SK-N-SH (cell line): ENCODE results near the gene S100A13. TPM values are rescaled to one million over a fixed set of nuclear protein-coding genes. Genes with fewer than 3 reads are reported as not detected.

ENCODE experiments used
- CTCF ChIA-PET: fragments of 300-600, 350-600 bp; formaldehyde crosslinking; extraction: SDS; loops from one replicate; lab custom pipeline; 2021; lab: Yijun Ruan, JAX
- POLR2A ChIA-PET: fragments of 350-600 bp; sonication (Branson Sonifier 250); formaldehyde crosslinking; extraction: SDS; loops from one replicate; lab custom pipeline; 2020; ENCODE audit warnings: antibody characterized with exemption, inconsistent platforms; lab: Yijun Ruan, JAX
- DNase-seq: peaks from one replicate; pipeline ENCODE4 v3.0.0; 2012
- H2AFZ ChIP-seq: fragments of 200-600 bp; sonication (generic); 2 replicates; pipeline ENCODE4 v1.8.1; 2016; ENCODE audit warnings: antibody characterized with exemption, mild to moderate bottlenecking, low read depth
- H3F3A ChIP-seq: fragments of 200-600 bp; sonication (generic); replicated peaks from 2 replicates; pipeline ENCODE3; 2016; ENCODE audit warnings: antibody characterized with exemption, mild to moderate bottlenecking; ENCODE audit not compliant: insufficient read depth
- H3K27ac ChIP-seq, 2 experiments: fragments of 200-500 bp in 1 of 2; fragments of 200-600 bp in 1 of 2; sonication (Bioruptor generic) in 1 of 2; sonication (generic), shearing (Covaris generic) in 1 of 2; 2 replicates each; pipeline versions ENCODE4 v1.5.1 to v1.6.1; 2014 to 2016; ENCODE audit warnings: low read depth in 2 of 2, inconsistent platforms in 1 of 2, low read length in 1 of 2, mild to moderate bottlenecking in 1 of 2, mixed read lengths in 1 of 2
- H3K27me3 ChIP-seq: fragments of 200-600 bp; sonication (generic), shearing (Covaris generic); 2 replicates; pipeline ENCODE4 v1.6.1; 2016; ENCODE audit warnings: mixed run types; ENCODE audit not compliant: insufficient read depth
- H3K36me3 ChIP-seq, 2 experiments: fragments of 200-500 bp in 1 of 2; fragments of 200-600 bp in 1 of 2; sonication (Bioruptor generic) in 1 of 2; sonication (generic) in 1 of 2; replicated peaks in 1 of 2; 2 replicates each; pipeline versions ENCODE3 to v1.5.1; 2014 to 2016; ENCODE audit warnings: low read length in 1 of 2, mild to moderate bottlenecking in 1 of 2; ENCODE audit not compliant: insufficient read depth in 2 of 2, control insufficient read depth in 1 of 2
- H3K4me1 ChIP-seq, 2 experiments: fragments of 200-500 bp in 1 of 2; fragments of 200-600 bp in 1 of 2; sonication (Bioruptor generic) in 1 of 2; sonication (generic), shearing (Covaris generic) in 1 of 2; 2 replicates each; pipeline versions ENCODE4 v1.5.1 to v1.6.1; 2014 to 2016; ENCODE audit warnings: low read depth in 1 of 2, low read length in 1 of 2, mixed run types in 1 of 2; ENCODE audit not compliant: insufficient read depth in 2 of 2, control insufficient read depth in 1 of 2
- H3K4me2 ChIP-seq: fragments of 200-600 bp; sonication (generic), shearing (Covaris generic); 2 replicates; pipeline ENCODE4 v1.6.1; 2017; ENCODE audit warnings: mixed run types
- H3K4me3 ChIP-seq, 2 experiments: fragments of 200-500 bp in 1 of 2; fragments of 200-600 bp in 1 of 2; sonication (Bioruptor generic) in 1 of 2; sonication (generic), shearing (Covaris generic) in 1 of 2; 2 replicates each; pipeline versions ENCODE4 v1.5.1 to v1.8.1; 2014 to 2016; ENCODE audit warnings: low read depth in 2 of 2, inconsistent platforms in 1 of 2, low read length in 1 of 2, mild to moderate bottlenecking in 1 of 2, mixed read lengths in 1 of 2, moderate library complexity in 1 of 2
- H3K79me2 ChIP-seq: fragments of 200-600 bp; sonication (generic); 2 replicates; pipeline ENCODE4 v1.8.1; 2017; ENCODE audit warnings: mild to moderate bottlenecking; ENCODE audit not compliant: insufficient read depth
- H3K9ac ChIP-seq: fragments of 200-600 bp; sonication (generic); 2 replicates; pipeline ENCODE4 v1.6.1; 2017; ENCODE audit warnings: mixed run types
- H3K9me2 ChIP-seq: fragments of 200-600 bp; sonication (generic); 2 replicates; pipeline ENCODE4 v1.6.1; 2017; ENCODE audit warnings: mixed run types
- H3K9me3 ChIP-seq: fragments of 200-600 bp; sonication (generic); 2 replicates; pipeline ENCODE4 v1.6.1; 2017; ENCODE audit warnings: mixed run types, mild to moderate bottlenecking, moderate library complexity
- H4K20me1 ChIP-seq: fragments of 200-600 bp; sonication (generic); 2 replicates; pipeline ENCODE4 v1.6.1; 2017; ENCODE audit warnings: mild to moderate bottlenecking, mixed run types; ENCODE audit not compliant: insufficient read depth
- ELF1 ChIP-seq: IDR thresholded peaks from 2 replicates; pipeline ENCODE4 v1.4.0; 2012
- FOSL2 ChIP-seq: IDR thresholded peaks from 2 replicates; pipeline ENCODE4 v1.4.0; 2012; ENCODE audit warnings: low read depth, mild to moderate bottlenecking, moderate library complexity, borderline replicate concordance
- FOXJ3 ChIP-seq: sonication (generic); formaldehyde crosslinking; IDR thresholded peaks from 2 replicates; pipeline ENCODE4 v1.5.1; 2020; ENCODE audit warnings: mild to moderate bottlenecking, missing genetic modification reagents
- GABPA ChIP-seq: IDR thresholded peaks from 2 replicates; pipeline ENCODE4 v1.4.0; 2012; ENCODE audit warnings: low read depth, mild to moderate bottlenecking
- GATA2 ChIP-seq: sonication (generic); formaldehyde crosslinking; IDR thresholded peaks from 2 replicates; pipeline ENCODE4 v1.5.0; 2020; ENCODE audit warnings: mild to moderate bottlenecking, missing genetic modification reagents
- IRF3 ChIP-seq: fragments of 150-350 bp; IDR thresholded peaks from 2 replicates; pipeline ENCODE4 v1.6.1; 2016; ENCODE audit warnings: mild to moderate bottlenecking, low read depth, low read length
- JUND ChIP-seq: IDR thresholded peaks from 2 replicates; pipeline ENCODE4 v1.4.0; 2012
- NFIC ChIP-seq: IDR thresholded peaks from 2 replicates; pipeline ENCODE4 v1.4.0; 2012; ENCODE audit warnings: borderline replicate concordance
- PBX3 ChIP-seq: IDR thresholded peaks from 2 replicates; pipeline ENCODE4; 2012
- POLR2AphosphoS5 ChIP-seq: IDR thresholded peaks from 2 replicates; pipeline ENCODE4 v1.6.1; 2012; ENCODE audit warnings: low read depth, low read length
- RFX5 ChIP-seq: IDR thresholded peaks from 2 replicates; pipeline ENCODE4 v1.6.1; 2012; ENCODE audit warnings: mild to moderate bottlenecking, improper control_type of control experiment, low read length
- RXRA ChIP-seq: IDR thresholded peaks from 2 replicates; pipeline ENCODE4 v1.4.0; 2012; ENCODE audit warnings: low read depth, mild to moderate bottlenecking, borderline replicate concordance
- TAF1 ChIP-seq: IDR thresholded peaks from 2 replicates; pipeline ENCODE4 v1.6.1; 2012; ENCODE audit warnings: low read depth, mild to moderate bottlenecking, low read length, moderate library complexity, borderline replicate concordance
- USF1 ChIP-seq: IDR thresholded peaks from 2 replicates; pipeline ENCODE4 v1.4.0; 2012; ENCODE audit warnings: low read depth, borderline replicate concordance
- WGBS: methylation state at CpG from one replicate; pipeline ENCODE4 v1.1.6; 2017; ENCODE audit warnings: low lambda C conversion rate; 5-methylcytosine and 5-hydroxymethylcytosine counted together
- polyA plus RNA-seq, 3 experiments: library from polyadenylated mRNA; depleted of rRNA; stranded (reverse); fragments of >200 nt; gene quantifications; 2 replicates each; pipeline ENCODE4 v1.2.3, GENCODE V29; 2012
- TF ChIP-seq, protein P1 (sequence below): fragments of 150-350 bp; IDR thresholded peaks from 2 replicates; pipeline ENCODE4 v1.6.1; 2017; ENCODE audit warnings: antibody characterized with exemption, low read length, low read depth, borderline replicate concordance
- TF ChIP-seq, protein P2 (sequence below): IDR thresholded peaks from 2 replicates; pipeline ENCODE4 v1.6.1; 2012; ENCODE audit warnings: mild to moderate bottlenecking, low read depth, low read length, moderate library complexity
- TF ChIP-seq, protein P3 (sequence below): fragments of 200-600 bp; sonication (generic); IDR thresholded peaks from 2 replicates; pipeline ENCODE4 v1.6.1; 2017; ENCODE audit warnings: antibody characterized with exemption, mild to moderate bottlenecking, moderate library complexity

The S100A13 gene
- polyA plus RNA-seq, 1 of the 3 experiments (the other 2 are of a cell fraction): 12.3 TPM

- TF ChIP-seq GATA2 (CRISPR knock-in tag) (no peak), ELF1 (no peak), TAF1 (no peak), NFIC (no peak), RFX5 (no peak), PBX3 (no peak), JUND (no peak), RXRA (no peak), GABPA (no peak), USF1 (no peak), FOXJ3 (CRISPR knock-in tag) (no peak), IRF3 (no peak), POLR2AphosphoS5 (no peak), FOSL2 (no peak)
- TF ChIP-seq, protein P1, sequence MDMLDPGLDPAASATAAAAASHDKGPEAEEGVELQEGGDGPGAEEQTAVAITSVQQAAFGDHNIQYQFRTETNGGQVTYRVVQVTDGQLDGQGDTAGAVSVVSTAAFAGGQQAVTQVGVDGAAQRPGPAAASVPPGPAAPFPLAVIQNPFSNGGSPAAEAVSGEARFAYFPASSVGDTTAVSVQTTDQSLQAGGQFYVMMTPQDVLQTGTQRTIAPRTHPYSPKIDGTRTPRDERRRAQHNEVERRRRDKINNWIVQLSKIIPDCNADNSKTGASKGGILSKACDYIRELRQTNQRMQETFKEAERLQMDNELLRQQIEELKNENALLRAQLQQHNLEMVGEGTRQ: no peak
- TF ChIP-seq, protein P2, sequence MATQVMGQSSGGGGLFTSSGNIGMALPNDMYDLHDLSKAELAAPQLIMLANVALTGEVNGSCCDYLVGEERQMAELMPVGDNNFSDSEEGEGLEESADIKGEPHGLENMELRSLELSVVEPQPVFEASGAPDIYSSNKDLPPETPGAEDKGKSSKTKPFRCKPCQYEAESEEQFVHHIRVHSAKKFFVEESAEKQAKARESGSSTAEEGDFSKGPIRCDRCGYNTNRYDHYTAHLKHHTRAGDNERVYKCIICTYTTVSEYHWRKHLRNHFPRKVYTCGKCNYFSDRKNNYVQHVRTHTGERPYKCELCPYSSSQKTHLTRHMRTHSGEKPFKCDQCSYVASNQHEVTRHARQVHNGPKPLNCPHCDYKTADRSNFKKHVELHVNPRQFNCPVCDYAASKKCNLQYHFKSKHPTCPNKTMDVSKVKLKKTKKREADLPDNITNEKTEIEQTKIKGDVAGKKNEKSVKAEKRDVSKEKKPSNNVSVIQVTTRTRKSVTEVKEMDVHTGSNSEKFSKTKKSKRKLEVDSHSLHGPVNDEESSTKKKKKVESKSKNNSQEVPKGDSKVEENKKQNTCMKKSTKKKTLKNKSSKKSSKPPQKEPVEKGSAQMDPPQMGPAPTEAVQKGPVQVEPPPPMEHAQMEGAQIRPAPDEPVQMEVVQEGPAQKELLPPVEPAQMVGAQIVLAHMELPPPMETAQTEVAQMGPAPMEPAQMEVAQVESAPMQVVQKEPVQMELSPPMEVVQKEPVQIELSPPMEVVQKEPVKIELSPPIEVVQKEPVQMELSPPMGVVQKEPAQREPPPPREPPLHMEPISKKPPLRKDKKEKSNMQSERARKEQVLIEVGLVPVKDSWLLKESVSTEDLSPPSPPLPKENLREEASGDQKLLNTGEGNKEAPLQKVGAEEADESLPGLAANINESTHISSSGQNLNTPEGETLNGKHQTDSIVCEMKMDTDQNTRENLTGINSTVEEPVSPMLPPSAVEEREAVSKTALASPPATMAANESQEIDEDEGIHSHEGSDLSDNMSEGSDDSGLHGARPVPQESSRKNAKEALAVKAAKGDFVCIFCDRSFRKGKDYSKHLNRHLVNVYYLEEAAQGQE: no peak
- TF ChIP-seq, protein P3, sequence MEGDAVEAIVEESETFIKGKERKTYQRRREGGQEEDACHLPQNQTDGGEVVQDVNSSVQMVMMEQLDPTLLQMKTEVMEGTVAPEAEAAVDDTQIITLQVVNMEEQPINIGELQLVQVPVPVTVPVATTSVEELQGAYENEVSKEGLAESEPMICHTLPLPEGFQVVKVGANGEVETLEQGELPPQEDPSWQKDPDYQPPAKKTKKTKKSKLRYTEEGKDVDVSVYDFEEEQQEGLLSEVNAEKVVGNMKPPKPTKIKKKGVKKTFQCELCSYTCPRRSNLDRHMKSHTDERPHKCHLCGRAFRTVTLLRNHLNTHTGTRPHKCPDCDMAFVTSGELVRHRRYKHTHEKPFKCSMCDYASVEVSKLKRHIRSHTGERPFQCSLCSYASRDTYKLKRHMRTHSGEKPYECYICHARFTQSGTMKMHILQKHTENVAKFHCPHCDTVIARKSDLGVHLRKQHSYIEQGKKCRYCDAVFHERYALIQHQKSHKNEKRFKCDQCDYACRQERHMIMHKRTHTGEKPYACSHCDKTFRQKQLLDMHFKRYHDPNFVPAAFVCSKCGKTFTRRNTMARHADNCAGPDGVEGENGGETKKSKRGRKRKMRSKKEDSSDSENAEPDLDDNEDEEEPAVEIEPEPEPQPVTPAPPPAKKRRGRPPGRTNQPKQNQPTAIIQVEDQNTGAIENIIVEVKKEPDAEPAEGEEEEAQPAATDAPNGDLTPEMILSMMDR: no peak
- H3K27ac ChIP-seq: peak overlapping the region in 1 of 2 experiments; percentile 77; a peak in 2 of 4 replicates
- H3K27me3 ChIP-seq: no peaks in the 10 kb centered on the region
- peak overlapping the region; percentile 79 for H2AFZ ChIP-seq
- H3K9ac ChIP-seq: no peak overlapping the region
- no peaks in the 10 kb centered on the region for H4K20me1 ChIP-seq
- DNase-seq: no peak
- no peaks in the 10 kb centered on the region for H3K9me2 ChIP-seq
- H3K4me2 ChIP-seq: 0 out of 2 replicates have a peak overlapping the region, but pooled peaks have one; percentile 7
- ChIA-PET POLR2A (interaction anchor here (2.1 kb wide), 1 partner anchor 61 kb away, joined by 12 read pairs; the partner anchor contains the start of gene CHTOP), CTCF (interaction anchor here (0.6 to 7.4 kb wide), 25 partner anchors 8 to 221 kb away, joined by 3 to 283 read pairs (median 7); partner anchors contain the start of genes CHTOP, NPR1, S100A14 and S100A16)
- peaks cover 22% of the 10 kb centered on the region for H3F3A ChIP-seq
- H3K4me3 ChIP-seq: no peak overlapping the region
- H3K36me3 ChIP-seq: no peaks in the 10 kb centered on the region
- H3K79me2 ChIP-seq: no peaks in the 10 kb centered on the region
- 81% methylated on average over 3 of the region's 3 CpGs for WGBS
- H3K4me1 ChIP-seq: peaks cover 6 to 14% of the 10 kb centered on the region in 2 experiments; a peak in 3 of 4 replicates
- no peaks in the 10 kb centered on the region for H3K9me3 ChIP-seq
Measured at GRCh38 chr1:153573351-153573750, 54.0 kb downstream of the S100A13 start.
